ENCODE results near the gene SOX8.

Gene SOX8

DNA sequence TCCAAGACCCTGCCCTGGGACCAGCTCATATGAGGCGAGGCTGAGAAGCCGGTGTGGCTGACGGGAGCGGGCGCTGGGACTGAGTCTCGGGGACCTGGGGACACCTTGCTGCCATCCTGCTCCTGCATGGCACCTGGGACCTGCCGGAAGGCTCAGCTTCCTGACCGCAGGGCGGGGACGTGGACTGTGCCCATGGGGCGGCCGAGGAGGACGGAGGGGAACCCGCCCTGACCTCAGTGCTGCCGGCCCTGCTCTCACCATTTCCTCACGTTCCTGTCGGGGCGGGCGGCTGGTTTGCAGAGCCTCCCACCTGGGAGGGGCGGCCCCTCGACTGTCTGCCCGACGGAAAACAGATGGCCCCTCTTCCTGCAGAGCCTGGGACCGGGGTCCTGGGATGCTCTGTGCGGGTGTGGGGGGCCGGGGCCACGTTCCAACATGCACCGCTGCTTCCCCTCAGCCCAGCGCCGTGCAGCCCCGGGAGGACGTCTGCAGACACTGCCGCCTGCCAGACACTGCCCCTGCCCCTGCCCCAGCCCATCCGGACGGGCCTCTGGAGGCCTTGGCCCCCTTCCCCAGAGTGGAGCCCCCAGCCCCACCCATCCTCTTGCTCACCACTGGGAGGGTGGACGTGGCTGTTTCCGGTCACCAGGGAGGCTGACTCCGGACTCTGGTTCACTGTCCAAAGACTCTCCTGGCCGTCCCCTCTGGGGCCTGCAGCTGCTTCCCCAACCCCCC is 47.1 kb downstream of the SOX8 start:
- DNase-seq (ENCODE audit: low read depth) = no peak
- TF ChIP-seq, protein P1, sequence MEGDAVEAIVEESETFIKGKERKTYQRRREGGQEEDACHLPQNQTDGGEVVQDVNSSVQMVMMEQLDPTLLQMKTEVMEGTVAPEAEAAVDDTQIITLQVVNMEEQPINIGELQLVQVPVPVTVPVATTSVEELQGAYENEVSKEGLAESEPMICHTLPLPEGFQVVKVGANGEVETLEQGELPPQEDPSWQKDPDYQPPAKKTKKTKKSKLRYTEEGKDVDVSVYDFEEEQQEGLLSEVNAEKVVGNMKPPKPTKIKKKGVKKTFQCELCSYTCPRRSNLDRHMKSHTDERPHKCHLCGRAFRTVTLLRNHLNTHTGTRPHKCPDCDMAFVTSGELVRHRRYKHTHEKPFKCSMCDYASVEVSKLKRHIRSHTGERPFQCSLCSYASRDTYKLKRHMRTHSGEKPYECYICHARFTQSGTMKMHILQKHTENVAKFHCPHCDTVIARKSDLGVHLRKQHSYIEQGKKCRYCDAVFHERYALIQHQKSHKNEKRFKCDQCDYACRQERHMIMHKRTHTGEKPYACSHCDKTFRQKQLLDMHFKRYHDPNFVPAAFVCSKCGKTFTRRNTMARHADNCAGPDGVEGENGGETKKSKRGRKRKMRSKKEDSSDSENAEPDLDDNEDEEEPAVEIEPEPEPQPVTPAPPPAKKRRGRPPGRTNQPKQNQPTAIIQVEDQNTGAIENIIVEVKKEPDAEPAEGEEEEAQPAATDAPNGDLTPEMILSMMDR (conservative IDR thresholded peaks at IDR 0.05; ENCODE audit: control insufficient read depth, insufficient read depth, low read depth, low read length) = no peak

DNA sequence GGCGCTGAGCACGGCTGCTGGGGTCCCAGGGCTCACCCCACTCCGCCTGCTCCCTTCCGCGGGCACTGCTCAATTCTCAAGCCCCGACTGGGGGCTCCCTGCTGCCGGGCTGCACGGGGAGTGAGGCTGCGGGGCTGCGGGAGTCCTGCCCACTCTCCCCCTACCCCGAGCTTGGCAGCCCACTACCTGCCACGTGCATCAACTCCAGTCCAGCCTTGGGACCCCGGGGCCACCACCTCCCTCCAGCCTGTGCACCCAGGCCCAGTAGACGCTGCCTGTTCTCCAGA is 47.6 kb downstream of the SOX8 start:
- DNase-seq (ENCODE audit: low read depth) = no peak
- H3K4me3 ChIP-seq (ENCODE audit: control insufficient read depth, low read depth, low read length) = no peak overlapping the region
- TF ChIP-seq, protein P1 (conservative IDR thresholded peaks at IDR 0.05; ENCODE audit: control insufficient read depth, insufficient read depth, low read depth, low read length) = no peak

More for the DNA sequence above, 47.1 kb downstream of the SOX8 start:
- H3K4me3 ChIP-seq (ENCODE audit: control insufficient read depth, low read depth, low read length) = no peak overlapping the region

DNA sequence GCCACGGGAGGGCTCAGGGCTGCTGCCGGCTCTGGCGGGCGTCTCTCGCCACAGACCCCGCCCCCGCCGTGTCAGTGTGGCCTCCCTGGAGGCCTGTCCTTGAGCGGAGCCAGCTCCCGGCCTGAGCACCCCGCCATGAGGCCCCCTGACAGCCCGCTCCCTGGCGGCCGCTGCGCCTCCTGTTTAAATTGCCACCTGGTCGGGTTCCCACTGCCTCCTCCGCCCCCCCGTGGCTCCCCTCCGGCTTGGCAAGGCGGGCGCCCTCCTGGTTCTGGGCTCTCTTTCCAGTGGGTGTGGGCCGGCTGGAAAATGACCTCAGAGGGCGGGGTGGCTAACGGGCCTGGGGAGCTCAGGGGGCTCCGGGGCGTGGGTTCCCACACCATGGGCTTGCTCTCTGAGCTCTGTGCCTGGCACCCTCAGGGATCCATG is 48.9 kb downstream of the SOX8 start:
- TF ChIP-seq, protein P1 (conservative IDR thresholded peaks at IDR 0.05; ENCODE audit: control insufficient read depth, insufficient read depth, low read depth, low read length) = no peak
- DNase-seq (ENCODE audit: low read depth) = no peak
- H3K4me3 ChIP-seq (ENCODE audit: control insufficient read depth, low read depth, low read length) = no peak overlapping the region

DNA sequence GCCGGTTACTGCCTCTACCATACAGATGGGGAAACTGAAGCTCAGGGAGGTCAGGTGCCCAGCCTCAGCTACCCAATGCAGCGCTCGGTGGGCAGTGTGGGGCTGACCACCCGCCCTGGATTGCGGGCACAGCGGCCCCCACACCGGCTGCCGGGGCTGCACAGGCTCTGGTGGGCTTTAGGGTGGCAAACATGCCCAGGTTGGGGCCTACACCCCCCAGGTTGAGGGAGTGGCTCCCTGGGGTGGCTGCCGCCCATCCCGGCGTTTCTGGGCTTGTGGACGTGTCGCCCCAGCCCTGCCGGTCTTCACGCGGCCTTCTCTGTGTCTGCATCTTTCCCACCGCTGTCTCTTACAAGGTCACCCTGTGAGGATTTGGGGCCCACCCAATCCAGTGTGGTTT is 50.1 kb downstream of the SOX8 start:
- no peak for DNase-seq (ENCODE audit: low read depth)
- TF ChIP-seq, protein P1 (conservative IDR thresholded peaks at IDR 0.05; ENCODE audit: control insufficient read depth, insufficient read depth, low read depth, low read length) = no peak
- H3K4me3 ChIP-seq (ENCODE audit: control insufficient read depth, low read depth, low read length) = no peak overlapping the region

DNA sequence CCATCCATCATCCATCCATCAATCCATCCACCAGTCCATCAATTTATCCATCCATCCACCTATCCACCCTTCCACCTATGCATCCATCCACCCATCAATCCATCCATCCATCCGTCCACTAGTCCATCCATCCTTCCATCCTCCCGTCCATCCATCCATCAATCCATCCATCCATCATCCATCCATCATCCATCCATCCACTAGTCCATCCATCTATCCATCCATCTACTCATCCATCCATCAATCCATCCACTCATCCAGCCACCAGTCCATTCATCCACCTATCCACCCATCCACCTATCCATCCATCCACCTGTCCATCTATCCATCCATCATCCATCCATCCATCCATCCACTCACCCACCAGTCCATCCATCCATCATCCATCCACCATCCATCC is 51.0 kb downstream of the SOX8 start:
- DNase-seq (ENCODE audit: low read depth) = no peak
- no peak overlapping the region for H3K4me3 ChIP-seq (ENCODE audit: control insufficient read depth, low read depth, low read length)
- TF ChIP-seq, protein P1 (conservative IDR thresholded peaks at IDR 0.05; ENCODE audit: control insufficient read depth, insufficient read depth, low read depth, low read length) = no peak

DNA sequence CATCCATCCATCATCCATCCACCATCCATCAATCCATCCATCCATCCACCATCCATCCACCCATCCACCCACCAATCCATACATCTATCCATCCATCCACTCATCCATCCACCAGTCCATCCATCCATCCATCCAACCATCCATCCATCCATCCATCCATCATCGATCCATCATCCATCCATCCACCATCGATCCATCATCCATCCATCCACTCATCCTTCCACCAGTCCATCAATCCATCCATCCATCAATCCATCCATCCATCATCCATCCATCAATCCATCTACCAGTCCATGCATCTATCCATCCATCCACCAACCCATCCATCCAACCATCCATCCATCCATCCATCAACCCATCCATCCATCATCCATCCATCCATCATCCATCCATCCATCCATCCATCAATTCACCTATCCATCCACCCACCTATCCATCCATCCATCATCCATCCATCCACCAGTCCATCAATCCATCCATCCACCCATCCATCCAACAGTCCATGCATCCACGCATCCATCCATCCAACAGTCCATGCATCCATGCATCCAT is 51.6 kb downstream of the SOX8 start:
- no peak overlapping the region for H3K4me3 ChIP-seq (ENCODE audit: control insufficient read depth, low read depth, low read length)
- TF ChIP-seq, protein P1 (conservative IDR thresholded peaks at IDR 0.05; ENCODE audit: control insufficient read depth, insufficient read depth, low read depth, low read length) = no peak
- no peak for DNase-seq (ENCODE audit: low read depth)
